NCI-H69 (cell line): ENCODE data around the gene DPYSL4.

Source experiments
- DNase-seq: peaks from one replicate; lab custom pipeline; 2025; lab: John Stamatoyannopoulos, UW

Gene DPYSL4

GRCh38 chr10:132178672-132179545 lies 7.8 kb upstream of the DPYSL4 start:
- no peak for DNase-seq

DNA sequence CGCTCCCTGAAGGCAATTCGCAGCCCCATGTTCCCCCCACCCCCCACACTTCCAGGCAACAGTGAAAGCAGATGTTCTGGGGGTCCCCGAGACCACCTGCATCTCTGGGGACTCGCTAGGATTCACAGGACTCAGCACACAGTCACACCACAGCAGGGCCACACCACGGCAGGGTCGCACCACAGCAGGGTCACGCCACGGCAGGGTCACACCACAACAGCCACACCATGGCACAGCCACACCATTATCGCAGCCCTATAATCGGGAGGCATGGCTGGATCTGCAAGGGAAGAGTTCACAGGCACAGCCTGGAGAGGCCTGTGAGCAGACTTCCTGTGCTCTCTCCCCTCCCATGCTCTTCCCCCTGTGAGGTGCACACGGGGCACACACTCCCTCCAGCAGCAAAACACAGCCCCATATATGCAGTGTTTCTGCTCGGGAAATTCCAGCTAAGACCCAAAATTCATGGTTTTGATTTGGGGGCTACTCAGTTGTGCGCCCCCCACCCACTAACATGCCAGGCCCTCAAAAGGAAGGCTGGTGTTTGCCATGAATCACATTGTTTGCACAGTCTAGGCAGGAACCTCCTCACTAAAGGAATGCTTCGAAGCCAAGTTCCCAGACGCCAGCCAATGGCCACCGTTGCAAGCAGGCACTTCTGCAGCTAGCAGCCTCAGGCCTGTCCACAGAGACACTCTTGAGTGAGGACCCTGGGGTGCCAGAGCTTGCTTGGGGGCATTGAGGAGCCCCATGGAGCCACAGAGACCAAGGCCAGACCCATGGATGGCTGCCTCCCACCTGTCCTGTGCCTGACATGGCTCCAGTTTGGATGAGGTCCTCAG lies 7.0 kb upstream of the DPYSL4 start:
- no peak for DNase-seq

GRCh38 chr10:132180736-132181135 lies 6.0 kb upstream of the DPYSL4 start:
- no peak for DNase-seq

GRCh38 chr10:132181691-132182425 lies 4.9 kb upstream of the DPYSL4 start:
- no peak for DNase-seq

- DNase-seq: no peak
Observed at GRCh38 chr10:132182591-132182990, 4.2 kb upstream of the DPYSL4 start.

- peak; percentile 73 for DNase-seq
Observed at GRCh38 chr10:132183046-132183445, 3.7 kb upstream of the DPYSL4 start.

- peak; percentile 36 for DNase-seq
Observed at GRCh38 chr10:132184816-132185593, 1.7 kb upstream of the DPYSL4 start.

DNA sequence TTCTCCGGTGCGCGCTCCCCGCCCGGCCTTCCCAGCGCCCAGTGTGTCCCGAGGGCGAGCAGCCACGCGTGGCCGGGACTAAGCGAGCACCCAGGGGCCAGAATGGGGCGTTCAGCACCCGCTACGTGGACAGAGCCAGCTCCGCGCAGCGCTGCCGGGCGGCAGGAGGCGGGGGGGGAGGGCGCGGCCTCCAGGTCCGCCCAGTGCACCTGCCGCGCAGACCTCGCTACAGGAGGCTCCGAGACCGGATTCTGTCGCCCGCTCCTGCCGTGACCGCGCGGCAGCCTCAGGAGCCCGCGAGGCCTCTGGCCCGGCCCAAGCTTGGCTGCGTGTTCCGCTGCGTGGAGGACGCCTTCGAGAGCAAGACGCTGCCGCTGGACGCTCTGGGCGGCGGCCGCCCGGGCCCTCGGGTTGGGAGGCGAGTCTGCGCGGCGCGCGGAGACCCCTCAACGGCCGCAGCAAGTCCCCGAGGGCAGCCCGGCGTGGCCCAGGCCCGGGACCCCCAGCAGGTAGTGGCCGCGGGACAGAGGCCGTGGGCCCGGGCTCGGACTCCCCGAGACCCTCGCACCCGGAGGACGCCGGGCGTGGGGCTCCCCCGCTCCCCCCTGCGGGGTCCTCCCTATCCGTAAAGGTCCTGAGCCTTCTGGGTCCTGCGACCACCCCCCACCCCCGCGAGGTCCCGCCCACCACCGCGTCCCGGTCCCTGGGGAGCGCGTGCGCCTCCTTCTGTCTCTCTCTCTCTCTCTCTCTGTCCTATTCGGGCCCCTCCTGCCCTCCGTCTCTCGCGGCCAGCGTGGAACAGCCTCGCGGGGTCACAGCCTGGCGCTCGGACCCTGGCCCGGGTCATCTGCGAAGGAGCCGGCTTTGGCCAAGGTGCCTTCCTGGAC lies 904 bp upstream of the DPYSL4 start:
- peak; percentile 72 for DNase-seq

- peak; percentile 7 for DNase-seq
Observed at GRCh38 chr10:132187430-132188138, 836 bp downstream of the DPYSL4 start.

DNA sequence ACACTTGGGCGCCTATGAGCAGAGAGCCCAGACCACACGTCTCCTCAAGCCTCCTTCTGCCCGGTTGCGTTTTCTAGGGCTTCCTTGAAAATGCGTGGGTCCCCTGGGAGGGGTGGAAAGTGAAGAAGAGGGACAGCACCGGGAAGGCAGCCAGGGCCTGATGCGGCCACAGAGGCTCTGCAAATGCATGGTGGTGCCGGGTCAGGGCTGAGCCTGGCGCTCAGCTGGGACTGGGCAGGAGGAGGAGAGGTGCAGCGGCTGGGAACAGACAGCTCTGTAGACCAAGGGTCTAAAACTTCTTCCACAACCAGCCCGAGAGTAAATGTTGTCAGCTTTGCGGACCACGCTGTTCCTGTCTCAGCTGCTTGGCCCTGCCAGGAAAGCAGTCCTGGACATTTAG lies 1.6 kb downstream of the DPYSL4 start:
- DNase-seq: no peak

GRCh38 chr10:132189016-132189415 lies 2.3 kb downstream of the DPYSL4 start:
- no peak for DNase-seq

- DNase-seq: no peak
Observed at GRCh38 chr10:132189810-132190422, 3.2 kb downstream of the DPYSL4 start.

DNA sequence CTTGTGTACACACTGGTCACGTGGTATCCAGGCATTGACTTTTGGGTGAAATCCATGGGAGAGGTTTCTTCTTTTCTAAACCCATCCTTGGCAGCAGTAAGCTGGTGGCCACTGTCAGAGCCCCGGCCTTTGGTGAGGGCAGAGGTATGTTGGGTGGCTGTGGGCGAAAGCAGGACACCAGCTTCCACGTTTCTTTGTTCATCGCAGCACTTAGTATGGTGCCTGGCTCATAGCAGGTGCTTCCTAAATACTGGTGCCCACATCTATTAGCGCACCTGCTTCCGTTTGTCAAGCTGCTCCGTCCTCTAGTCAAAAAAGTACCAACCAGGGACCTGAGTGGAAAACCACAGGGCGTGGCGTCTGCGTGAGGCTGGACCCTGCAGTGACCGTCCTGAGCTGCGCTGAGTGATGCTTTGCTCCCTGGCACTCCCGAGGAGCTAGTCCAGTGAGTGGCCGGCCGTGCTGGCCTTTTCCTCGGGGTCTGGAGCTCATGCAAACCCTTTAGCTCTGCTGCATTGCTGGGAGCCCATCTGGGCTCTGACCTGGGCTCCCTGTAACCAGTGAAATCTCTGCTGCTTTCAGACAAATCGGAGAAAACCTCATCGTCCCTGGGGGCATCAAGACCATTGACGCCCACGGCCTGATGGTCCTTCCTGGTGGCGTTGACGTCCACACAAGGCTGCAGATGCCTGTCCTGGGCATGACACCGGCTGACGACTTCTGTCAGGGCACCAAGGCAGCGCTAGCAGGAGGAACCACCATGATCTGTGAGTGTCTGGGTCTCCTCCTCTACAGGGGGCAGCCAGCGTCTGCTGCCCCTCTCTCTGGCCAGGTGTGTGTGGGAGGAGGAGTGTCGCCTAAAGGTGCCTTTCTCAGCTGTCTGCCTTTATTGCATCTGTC lies 5.6 kb downstream of the DPYSL4 start:
- no peak for DNase-seq

DNA sequence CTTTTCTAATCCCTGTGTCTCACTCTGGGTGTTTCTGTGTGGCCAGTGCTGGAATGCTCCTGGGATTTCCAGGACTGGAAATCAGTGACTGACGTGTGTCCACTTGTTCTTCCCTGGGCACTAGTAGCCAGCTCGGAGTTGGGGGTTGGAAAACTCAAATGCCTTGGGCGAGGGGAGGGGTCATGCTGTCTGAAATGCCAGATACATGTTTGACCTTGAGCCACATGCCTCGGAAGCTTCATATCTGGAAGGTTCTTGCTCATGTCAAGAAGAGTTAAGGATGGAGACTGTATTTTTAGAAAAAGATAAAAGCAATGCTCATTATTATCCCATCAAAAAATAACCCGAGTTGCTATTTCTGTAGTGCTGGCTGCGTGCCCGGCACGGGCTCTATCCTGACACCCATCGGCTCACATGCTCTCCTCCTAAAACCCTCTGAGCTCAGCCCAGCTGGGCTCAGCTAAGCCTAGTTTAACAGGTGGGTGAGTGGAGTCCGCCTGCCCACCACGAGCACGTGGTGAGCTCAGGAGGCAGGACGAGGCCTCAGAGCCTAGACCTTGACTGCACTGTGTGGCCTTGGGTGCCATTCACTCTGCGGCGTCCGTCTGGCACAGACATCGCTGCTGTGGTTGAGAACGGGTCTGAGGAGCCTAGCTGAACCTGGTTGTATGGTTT lies 6.4 kb downstream of the DPYSL4 start:
- no peak for DNase-seq

DNA sequence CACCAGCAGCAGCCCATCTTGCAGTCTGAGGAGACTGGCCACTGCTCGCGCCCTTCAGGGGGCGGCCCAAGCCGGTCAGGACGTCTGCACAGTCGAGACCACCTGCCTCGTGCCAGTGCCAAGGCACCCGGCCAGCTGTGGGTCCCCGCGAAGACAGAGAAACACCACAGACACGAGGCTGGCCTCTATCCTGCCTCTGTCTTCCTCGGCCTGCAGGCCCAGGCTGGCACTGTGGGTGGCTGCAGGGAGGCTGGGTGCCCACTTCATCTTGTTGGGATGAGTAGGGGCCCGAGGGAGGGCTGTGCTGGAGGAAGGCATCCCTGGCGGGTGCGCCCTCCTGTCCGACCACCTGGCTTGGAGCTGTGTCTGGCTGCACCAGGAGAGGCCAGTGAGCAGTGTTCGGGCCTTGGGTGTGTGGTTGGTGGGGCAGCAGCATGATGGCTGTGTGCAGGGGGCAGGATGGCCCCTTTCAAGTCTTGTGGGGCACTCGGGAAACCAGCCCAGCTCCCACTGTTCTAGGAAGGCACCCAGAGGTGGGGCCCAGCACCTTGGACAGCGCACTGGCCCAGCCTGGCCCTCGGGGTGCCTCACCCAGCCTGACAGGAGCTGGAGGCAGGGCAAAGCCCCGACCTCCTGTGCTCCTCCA lies 7.3 kb downstream of the DPYSL4 start:
- DNase-seq: no peak

DNA sequence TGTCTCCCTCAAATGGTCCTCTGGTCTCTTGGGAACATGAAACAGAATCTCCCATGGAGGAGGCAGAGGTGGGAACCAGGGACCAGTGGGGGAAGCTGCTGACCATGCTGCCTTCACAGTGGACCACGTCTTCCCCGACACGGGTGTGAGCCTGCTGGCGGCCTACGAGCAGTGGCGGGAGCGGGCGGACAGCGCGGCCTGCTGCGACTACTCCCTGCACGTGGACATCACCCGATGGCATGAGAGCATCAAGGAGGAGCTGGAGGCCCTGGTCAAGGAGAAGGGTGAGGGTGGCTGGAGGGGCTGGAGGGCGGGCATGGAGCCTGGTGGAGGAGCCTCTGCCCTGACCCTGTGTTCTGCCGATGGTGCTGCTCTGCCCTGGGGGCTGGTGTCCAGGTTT lies 8.0 kb downstream of the DPYSL4 start:
- DNase-seq: no peak

- DNase-seq: no peak
Observed at GRCh38 chr10:132195366-132196075, 8.8 kb downstream of the DPYSL4 start.
